Mesenchymal stem cell (in vitro differentiated cells and primary cell): ENCODE data around the gene CCS.
A peak's percentile ranks its signal among the peaks of the same experiment; 100 is the strongest.
"Not testable (repeated sequence)": the region's sequence is repeated elsewhere in the genome, so short reads cannot be mapped to it uniquely, and the experiment has no call there.

ENCODE experiments used
- DNase-seq: peaks from one replicate; pipeline ENCODE4 v3.0.0-alpha.2; 2013
- H2AFZ ChIP-seq: one replicate; pipeline ENCODE4 v1.6.1; 2013; ENCODE audit warnings: low read depth, mild to moderate bottlenecking, control low read depth, inconsistent platforms, low read length, moderate library complexity
- H2AK5ac ChIP-seq: 2 replicates; pipeline ENCODE4 v1.6.1; 2013; ENCODE audit warnings: low read length, moderate library complexity, mild to moderate bottlenecking, inconsistent platforms; ENCODE audit not compliant: severe bottlenecking
- H2BK120ac ChIP-seq: one replicate; pipeline ENCODE4 v1.6.1; 2013; ENCODE audit warnings: low read depth, mild to moderate bottlenecking, inconsistent platforms, low read length, moderate library complexity
- H2BK12ac ChIP-seq, 2 experiments: one replicate each; pipeline ENCODE4 v1.6.1; 2013; ENCODE audit warnings: inconsistent platforms in 2 of 2, low read length in 2 of 2, mild to moderate bottlenecking in 2 of 2, moderate library complexity in 2 of 2, control low read depth in 1 of 2
- H2BK15ac ChIP-seq: one replicate; pipeline ENCODE4 v1.6.1; 2013; ENCODE audit warnings: mild to moderate bottlenecking, low read depth, inconsistent platforms; ENCODE audit not compliant: poor library complexity, severe bottlenecking
- H2BK5ac ChIP-seq: 2 replicates; pipeline ENCODE4 v1.6.1; 2013; ENCODE audit warnings: low read depth, mild to moderate bottlenecking, low read length, control low read depth, inconsistent platforms; ENCODE audit not compliant: poor library complexity, severe bottlenecking
- H3K14ac ChIP-seq, 2 experiments: one replicate each; pipeline ENCODE4 v1.6.1; 2013; ENCODE audit warnings: inconsistent platforms in 2 of 2, low read length in 2 of 2, control low read depth in 1 of 2, mild to moderate bottlenecking in 1 of 2, moderate library complexity in 1 of 2
- H3K18ac ChIP-seq, 2 experiments: one replicate each; pipeline ENCODE4 v1.6.1; 2013; ENCODE audit warnings: inconsistent platforms in 2 of 2, low read length in 2 of 2, control low read depth in 1 of 2, low read depth in 1 of 2, mild to moderate bottlenecking in 1 of 2
- H3K23ac ChIP-seq, 2 experiments: one replicate each; pipeline ENCODE4 v1.6.1; 2013; ENCODE audit warnings: inconsistent platforms in 2 of 2, low read length in 2 of 2, mild to moderate bottlenecking in 2 of 2, moderate library complexity in 2 of 2, control low read depth in 1 of 2
- H3K27ac ChIP-seq: 2 replicates; pipeline ENCODE4 v1.5.1; 2013; ENCODE audit warnings: mild to moderate bottlenecking, moderate library complexity, low read length, control low read depth, inconsistent platforms; ENCODE audit not compliant: poor library complexity, severe bottlenecking
- H3K27me3 ChIP-seq, 2 experiments: 2 replicates each; pipeline versions ENCODE4 v1.6.1 to v1.7.0; 2013; ENCODE audit warnings: low read length in 2 of 2, mild to moderate bottlenecking in 2 of 2, moderate library complexity in 2 of 2, control low read depth in 1 of 2, inconsistent platforms in 1 of 2; ENCODE audit not compliant: control insufficient read depth in 1 of 2, insufficient read depth in 1 of 2
- H3K36me3 ChIP-seq, 2 experiments: 2 replicates each; pipeline versions ENCODE4 v1.6.1 to v1.7.0; 2013; ENCODE audit warnings: low read length in 2 of 2, control low read depth in 1 of 2, inconsistent platforms in 1 of 2, low read depth in 1 of 2, mild to moderate bottlenecking in 1 of 2; ENCODE audit not compliant: insufficient read depth in 2 of 2, control insufficient read depth in 1 of 2
- H3K4ac ChIP-seq, 2 experiments: one replicate each; pipeline ENCODE4 v1.6.1; 2013; ENCODE audit warnings: inconsistent platforms in 2 of 2, low read length in 2 of 2, mild to moderate bottlenecking in 2 of 2, moderate library complexity in 2 of 2, control low read depth in 1 of 2, low read depth in 1 of 2
- H3K4me1 ChIP-seq: 2 replicates; pipeline ENCODE4 v1.6.1; 2013; ENCODE audit warnings: low read depth, low read length, control low read depth; ENCODE audit not compliant: control insufficient read depth, insufficient read depth
- H3K4me2 ChIP-seq: 2 replicates; pipeline ENCODE4 v1.6.1; 2013; ENCODE audit warnings: low read length, mild to moderate bottlenecking, inconsistent platforms; ENCODE audit not compliant: poor library complexity, severe bottlenecking
- H3K4me3 ChIP-seq, 2 experiments: 2 replicates each; pipeline versions ENCODE4 v1.5.1 to v1.7.0; 2013; ENCODE audit warnings: low read length in 2 of 2, mild to moderate bottlenecking in 2 of 2, control low read depth in 1 of 2, low read depth in 1 of 2; ENCODE audit not compliant: insufficient read depth in 1 of 2
- H3K79me1 ChIP-seq: replicated peaks from 2 replicates; pipeline ENCODE4 v1.6.1; 2013; ENCODE audit warnings: mild to moderate bottlenecking, control low read depth, low read length, inconsistent platforms; ENCODE audit not compliant: poor library complexity, severe bottlenecking
- H3K9ac ChIP-seq: 2 replicates; pipeline ENCODE4 v1.7.0; 2013; ENCODE audit warnings: mild to moderate bottlenecking, low read length, moderate library complexity
- H3K9me3 ChIP-seq: 2 replicates; pipeline ENCODE4 v1.7.0; 2013; ENCODE audit warnings: mild to moderate bottlenecking, low read length; ENCODE audit not compliant: control insufficient read depth
- H4K8ac ChIP-seq: one replicate; pipeline ENCODE4 v1.6.1; 2013; ENCODE audit warnings: inconsistent platforms, mild to moderate bottlenecking, low read length, moderate library complexity
- H4K91ac ChIP-seq: one replicate; pipeline ENCODE4 v1.6.1; 2013; ENCODE audit warnings: mild to moderate bottlenecking, low read length, inconsistent platforms
- WGBS: methylation state at CpG from one replicate; pipeline ENCODE4 v1.1.7; 2013; ENCODE audit warnings: mixed read lengths; 5-methylcytosine and 5-hydroxymethylcytosine counted together

CCS gene

GRCh38 chr11:66580803-66581202, 12.2 kb upstream of the CCS start:
- peaks cover 5% of the 10 kb centered on the region for H3K9me3 ChIP-seq
- no peak overlapping the region for H3K27ac ChIP-seq
- H4K8ac ChIP-seq = peak overlapping the region; percentile 28
- H2BK12ac ChIP-seq = no peak overlapping the region
- H3K9ac ChIP-seq = no peak overlapping the region
- DNase-seq = no peak
- H3K27me3 ChIP-seq = peaks cover 0 to 3% of the 10 kb centered on the region in 2 experiments
- H3K23ac ChIP-seq = no peak overlapping the region
- H3K4me1 ChIP-seq = peaks cover 2% of the 10 kb centered on the region
- H3K4ac ChIP-seq = no peak overlapping the region
- H2AK5ac ChIP-seq = no peak overlapping the region
- no peak overlapping the region for H3K4me2 ChIP-seq
- H2BK15ac ChIP-seq = no peak overlapping the region
- H2BK5ac ChIP-seq = no peak overlapping the region
- no peaks in the 10 kb centered on the region for H3K79me1 ChIP-seq
- 92% methylated on average over 5 of the region's 5 CpGs for WGBS
- H3K4me3 ChIP-seq = peak overlapping the region in 1 of 2 experiments; percentile 35
- H2AFZ ChIP-seq = no peak overlapping the region
- no peaks in the 10 kb centered on the region for H3K36me3 ChIP-seq
- H4K91ac ChIP-seq = no peak overlapping the region
- H3K14ac ChIP-seq = no peak overlapping the region
- H3K18ac ChIP-seq = no peak overlapping the region
- no peak overlapping the region for H2BK120ac ChIP-seq

GRCh38 chr11:66581261-66581660, 11.7 kb upstream of the CCS start:
- Histone ChIP-seq H2BK15ac (no peak overlapping the region), H3K4me2 (no peak overlapping the region), H3K23ac (no peak overlapping the region), H4K8ac (no peak overlapping the region), H2AK5ac (no peak overlapping the region), H3K9ac (no peak overlapping the region), H3K18ac (no peak overlapping the region), H3K4me3 (peak overlapping the region in 1 of 2 experiments; percentile 35), H3K4ac (no peak overlapping the region), H3K9me3 (peaks cover 5% of the 10 kb centered on the region), H3K14ac (no peak overlapping the region), H3K27me3 (peaks cover 2 to 3% of the 10 kb centered on the region in 2 experiments), H3K4me1 (peaks cover 2% of the 10 kb centered on the region), H3K79me1 (no peaks in the 10 kb centered on the region), H2AFZ (no peak overlapping the region), H2BK120ac (no peak overlapping the region), H3K27ac (no peak overlapping the region), H2BK12ac (no peak overlapping the region), H2BK5ac (no peak overlapping the region), H3K36me3 (no peaks in the 10 kb centered on the region), H4K91ac (no peak overlapping the region)
- 56% methylated on average over 1 of the region's 3 CpGs for WGBS
- no peak for DNase-seq

- 95% methylated on average over 3 of the region's 3 CpGs for WGBS
- H3K79me1 ChIP-seq, H3K4me3 ChIP-seq, H2BK5ac ChIP-seq, H2AFZ ChIP-seq, H3K9me3 ChIP-seq, H3K4ac ChIP-seq, H3K27me3 ChIP-seq, H3K36me3 ChIP-seq, H3K4me2 ChIP-seq, H3K14ac ChIP-seq, H2BK15ac ChIP-seq, H4K91ac ChIP-seq, H3K9ac ChIP-seq, H2BK120ac ChIP-seq, H2BK12ac ChIP-seq, H3K4me1 ChIP-seq, H3K27ac ChIP-seq, H3K23ac ChIP-seq, DNase-seq, H4K8ac ChIP-seq, H2AK5ac ChIP-seq, H3K18ac ChIP-seq: not testable (repeated sequence)
These were observed 10.3 kb upstream of the CCS start for GRCh38 chr11:66582565-66583147.

- H3K4me2 ChIP-seq, H3K27ac ChIP-seq, H3K18ac ChIP-seq, H3K36me3 ChIP-seq, H2BK5ac ChIP-seq, H4K8ac ChIP-seq, H3K4me3 ChIP-seq, H2BK15ac ChIP-seq, DNase-seq, H2BK120ac ChIP-seq, H3K9me3 ChIP-seq, H3K14ac ChIP-seq, H3K79me1 ChIP-seq, H3K4me1 ChIP-seq, H3K23ac ChIP-seq, H4K91ac ChIP-seq, H3K27me3 ChIP-seq, H3K4ac ChIP-seq, H3K9ac ChIP-seq, H2AK5ac ChIP-seq, H2BK12ac ChIP-seq, H2AFZ ChIP-seq: not testable (repeated sequence)
- 100% methylated on average over 1 of the region's 1 CpG for WGBS
These were observed 7.5 kb upstream of the CCS start for GRCh38 chr11:66585447-66585846.
